ENCODE data around the gene CDKN2A. TPM values are rescaled to one million over a fixed set of nuclear protein-coding genes. Genes with fewer than 3 reads are reported as not detected.

Gene CDKN2A
- total RNA-seq, 1 donor from 2014 or later, result not detected

- DNase-seq, result no peak
Observed at GRCh38 chr9:21941337-21941995, 52.7 kb downstream of the CDKN2A start.

GRCh38 chr9:21936161-21936560 is 58.0 kb downstream of the CDKN2A start:
- DNase-seq, result no peak

GRCh38 chr9:21935631-21936030 is 58.6 kb downstream of the CDKN2A start:
- DNase-seq, result no peak

GRCh38 chr9:21933865-21934264 is 60.3 kb downstream of the CDKN2A start:
- no peak for DNase-seq

GRCh38 chr9:21933281-21933680 is 60.9 kb downstream of the CDKN2A start:
- DNase-seq, result no peak

- DNase-seq, result no peak
Observed at GRCh38 chr9:21931428-21931827, 62.8 kb downstream of the CDKN2A start.

GRCh38 chr9:21927752-21928151 is 66.4 kb downstream of the CDKN2A start:
- DNase-seq, result no peak

- DNase-seq, result no peak
Observed at GRCh38 chr9:21923694-21924093, 70.5 kb downstream of the CDKN2A start.

- no peak for DNase-seq
Observed at GRCh38 chr9:21919377-21920362, 74.5 kb downstream of the CDKN2A start.

Other genes with a start within 250 kb of the CDKN2A start
- 38.0 TPM for gene MTAP, start 191.8 kb downstream of the CDKN2A start, total RNA-seq
- gene CDKN2B-AS1, start 399 bp upstream of the CDKN2A start, total RNA-seq, result not detected
- 2.2 TPM for gene CDKN2B, start 14.9 kb upstream of the CDKN2A start, total RNA-seq

Data from tongue (tissue), 2 donors.